NCI-H2081 treated with DMSO at 0.1 percent for 48 hours (cell line): ENCODE results near the gene PCSK5.
"Not testable (repeated sequence)": the region's sequence is repeated elsewhere in the genome, so short reads cannot be mapped to it uniquely, and the experiment has no call there.

ENCODE experiments used
- DNase-seq: peaks from one replicate; lab custom pipeline; 2025; lab: John Stamatoyannopoulos, UW

Gene PCSK5

GRCh38 chr9:76007935-76008334 lies 117.5 kb downstream of the PCSK5 start:
- DNase-seq = no peak

GRCh38 chr9:76013809-76014208 lies 123.3 kb downstream of the PCSK5 start:
- DNase-seq = no peak

- no peak for DNase-seq
These were observed 127.8 kb downstream of the PCSK5 start for GRCh38 chr9:76018235-76018634.

GRCh38 chr9:76018761-76019160 lies 128.3 kb downstream of the PCSK5 start:
- no peak for DNase-seq

- DNase-seq = no peak
These were observed 130.2 kb downstream of the PCSK5 start for GRCh38 chr9:76020652-76021051.

GRCh38 chr9:76022317-76022716 lies 131.8 kb downstream of the PCSK5 start:
- no peak for DNase-seq

GRCh38 chr9:76023715-76024195 lies 133.3 kb downstream of the PCSK5 start:
- no peak for DNase-seq

- no peak for DNase-seq
These were observed 134.8 kb downstream of the PCSK5 start for GRCh38 chr9:76025286-76025685.

- no peak for DNase-seq
These were observed 136.3 kb downstream of the PCSK5 start for GRCh38 chr9:76026796-76027195.

GRCh38 chr9:76027416-76027815 lies 136.9 kb downstream of the PCSK5 start:
- DNase-seq = no peak

GRCh38 chr9:76027861-76028260 lies 137.4 kb downstream of the PCSK5 start:
- DNase-seq = no peak

GRCh38 chr9:76032038-76032796 lies 141.7 kb downstream of the PCSK5 start:
- DNase-seq = no peak

GRCh38 chr9:76032797-76033373 lies 142.4 kb downstream of the PCSK5 start:
- DNase-seq = no peak

- DNase-seq = no peak
These were observed 143.6 kb downstream of the PCSK5 start for GRCh38 chr9:76034049-76034448.

GRCh38 chr9:76036762-76037161 lies 146.3 kb downstream of the PCSK5 start:
- no peak for DNase-seq

- no peak for DNase-seq
These were observed 147.2 kb downstream of the PCSK5 start for GRCh38 chr9:76037587-76038225.

- no peak for DNase-seq
These were observed 148.0 kb downstream of the PCSK5 start for GRCh38 chr9:76038431-76038830.

- DNase-seq = no peak
These were observed 153.9 kb downstream of the PCSK5 start for GRCh38 chr9:76044266-76044819.

- no peak for DNase-seq
These were observed 154.7 kb downstream of the PCSK5 start for GRCh38 chr9:76045221-76045620.

GRCh38 chr9:76049341-76049740 lies 158.9 kb downstream of the PCSK5 start:
- no peak for DNase-seq

GRCh38 chr9:76067696-76068095 lies 177.2 kb downstream of the PCSK5 start:
- DNase-seq = no peak

- no peak for DNase-seq
These were observed 187.1 kb downstream of the PCSK5 start for GRCh38 chr9:76077537-76077936.

GRCh38 chr9:76081281-76081680 lies 190.8 kb downstream of the PCSK5 start:
- not testable (repeated sequence) for DNase-seq
